AG08396 (cell line): Measurements from ENCODE around the gene ZNF181.
"Not testable (repeated sequence)": the region's sequence is repeated elsewhere in the genome, so short reads cannot be mapped to it uniquely, and the experiment has no call there.

Experiments used
- DNase-seq: peaks from one replicate; pipeline ENCODE4 v3.0.0; 2012; ENCODE audit warnings: low spot score, mixed read lengths

Gene ZNF181

DNA sequence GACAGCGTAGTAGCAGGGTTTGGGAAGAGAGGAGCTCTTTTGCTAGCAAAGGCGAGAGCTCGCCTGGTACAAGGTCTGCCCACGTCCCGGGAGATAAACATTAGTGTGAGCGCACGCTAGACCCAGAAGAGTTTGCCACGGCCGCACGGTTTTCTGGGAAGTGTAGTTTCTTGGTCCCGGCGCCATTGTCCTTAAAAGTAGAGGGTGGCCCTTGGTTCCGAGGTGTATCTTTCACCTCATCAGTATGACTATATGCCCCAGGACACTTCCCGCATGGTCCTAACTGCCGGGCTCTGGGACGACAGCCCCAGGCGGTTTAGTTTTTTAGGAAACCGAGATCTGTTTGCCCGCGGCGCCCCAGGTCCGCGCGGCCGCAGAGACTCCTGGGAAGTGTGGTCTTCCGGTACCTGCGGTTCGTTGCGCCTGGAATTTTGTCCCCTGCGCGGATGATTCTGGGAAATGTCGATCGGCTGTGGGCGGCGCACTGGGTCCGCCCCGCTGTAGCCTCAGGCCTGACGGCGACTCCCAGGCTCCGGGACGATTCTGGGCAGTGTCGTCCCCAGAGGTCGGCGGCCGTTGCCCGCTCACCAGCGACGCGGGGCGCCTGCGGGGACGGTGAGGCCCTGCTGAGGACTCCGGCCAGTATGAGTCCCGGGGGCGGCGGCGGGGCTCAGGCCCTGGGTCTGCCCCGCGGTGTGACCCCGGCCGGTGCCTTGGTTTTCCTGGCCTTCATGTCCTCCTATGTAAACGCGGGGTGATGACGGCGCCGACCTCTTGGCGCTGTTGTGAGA, at the start of gene ZNF181:
Gene ZNF181 (plus strand): TSS at position 498 of the 791 bp plus-strand sequence. CDS start 795 bp downstream, outside the sequence.
- DNase-seq = peak; percentile 90

DNA sequence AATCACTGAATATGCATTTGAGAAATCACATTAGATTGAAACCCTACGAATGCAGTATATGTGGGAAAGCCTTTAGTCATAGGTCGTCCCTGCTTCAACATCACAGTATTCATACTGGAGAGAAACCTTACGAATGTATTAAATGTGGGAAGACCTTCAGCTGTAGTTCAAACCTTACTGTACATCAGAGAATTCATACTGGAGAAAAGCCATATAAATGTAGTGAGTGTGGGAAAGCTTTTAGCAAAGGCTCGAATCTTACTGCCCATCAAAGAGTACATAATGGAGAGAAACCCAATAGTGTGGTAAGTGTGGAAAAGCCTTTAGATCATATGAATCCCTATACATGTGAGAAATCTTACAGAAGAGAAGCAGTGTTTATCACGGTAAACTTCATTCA, 48.8 kb upstream of the ZNF181 start:
- DNase-seq = not testable (repeated sequence)

DNA sequence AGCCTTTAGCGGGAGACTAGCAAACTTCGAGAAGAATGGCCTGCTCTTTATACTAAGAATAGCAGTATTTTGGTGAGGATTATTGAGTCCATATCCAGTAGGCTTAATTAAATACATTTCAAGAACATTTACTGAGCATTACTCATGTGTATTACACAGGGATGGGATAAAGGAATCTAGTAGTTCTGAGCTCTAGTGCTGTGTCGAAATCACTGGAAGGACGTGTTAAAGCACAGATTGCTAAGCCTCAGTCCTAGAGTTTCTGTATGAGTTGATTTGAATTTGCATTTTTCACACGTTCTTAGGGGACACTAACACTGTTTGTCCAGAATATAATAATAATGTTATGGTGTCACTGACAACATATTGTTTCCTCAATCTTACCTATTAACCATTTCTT, 47.6 kb upstream of the ZNF181 start:
- no peak for DNase-seq

DNA sequence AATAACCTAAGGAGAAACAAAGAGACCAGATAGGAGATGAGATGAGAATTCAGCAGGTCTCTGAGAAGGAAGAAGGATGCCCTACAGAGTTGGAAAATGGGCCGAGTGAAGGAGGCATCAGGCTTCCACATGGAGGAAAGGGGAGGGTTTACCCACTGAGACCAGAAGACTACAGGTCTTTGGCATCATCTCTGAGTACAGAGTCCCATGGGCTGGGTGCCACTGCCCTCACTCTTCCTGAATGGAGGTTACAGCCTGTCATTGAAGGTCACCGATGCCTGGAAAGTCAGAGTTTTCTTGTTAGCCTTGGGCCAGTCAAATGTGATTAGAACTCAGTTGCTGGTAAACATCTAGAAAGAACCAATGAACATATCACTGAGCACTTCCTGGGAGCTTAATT, 46.7 kb upstream of the ZNF181 start:
- no peak for DNase-seq

DNA sequence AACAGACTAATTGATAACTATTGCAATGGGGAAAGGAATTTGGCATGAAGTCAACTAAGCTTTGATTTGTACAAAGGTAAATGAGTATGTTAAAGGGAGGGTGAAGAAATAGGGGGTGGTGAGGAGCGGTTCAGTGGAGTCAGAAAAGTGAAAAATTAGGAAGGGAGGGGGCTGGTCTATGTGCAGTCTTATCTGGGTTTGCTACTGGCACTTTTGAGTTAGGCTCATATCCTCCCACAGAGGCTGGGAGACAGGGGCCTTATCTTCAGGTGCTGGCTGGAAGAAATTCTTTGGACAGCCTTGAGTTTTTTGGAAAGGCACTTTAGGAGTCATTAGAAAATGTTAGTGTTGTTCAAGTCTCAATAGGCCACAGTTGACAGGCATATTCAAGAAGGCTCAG, 45.5 kb upstream of the ZNF181 start:
- DNase-seq = no peak

DNA sequence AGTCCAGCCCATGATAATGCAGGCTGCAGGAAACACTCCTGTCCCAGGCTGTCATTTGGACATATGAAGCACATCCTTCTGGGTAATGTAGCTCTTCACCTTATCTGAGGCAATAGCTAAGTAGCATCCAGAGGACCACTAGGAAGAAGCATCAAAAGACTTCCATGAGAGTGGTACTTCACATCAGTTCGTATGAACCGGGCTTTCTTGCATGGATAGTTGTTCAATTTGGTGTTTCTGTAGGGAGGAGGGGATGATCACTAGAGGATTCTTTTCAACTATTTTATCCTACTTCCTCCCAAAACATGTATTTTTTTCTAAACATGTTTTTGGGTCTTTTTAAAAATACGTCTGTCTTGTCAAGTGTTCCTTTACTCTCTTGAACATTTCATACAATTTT, 43.7 kb upstream of the ZNF181 start:
- DNase-seq = no peak

DNA sequence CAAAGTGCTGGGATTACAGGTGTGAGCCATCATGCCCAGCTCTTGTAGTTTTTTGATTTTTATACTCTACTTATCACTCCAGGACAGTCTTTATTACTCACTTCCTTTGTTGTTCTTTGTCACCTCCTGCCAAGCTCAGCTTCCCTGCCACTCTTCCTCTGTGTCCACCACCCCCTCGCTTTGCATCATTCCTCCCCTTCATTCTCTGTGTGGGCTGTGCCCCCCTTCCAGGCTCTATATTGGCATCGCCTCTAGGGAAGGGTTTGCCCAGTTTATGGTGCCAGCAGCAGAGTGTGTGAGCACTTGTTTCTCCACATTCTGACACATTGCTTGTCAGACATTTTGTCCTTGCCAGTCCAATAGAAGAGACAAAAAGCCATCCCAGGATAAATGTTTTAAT, 41.5 kb upstream of the ZNF181 start:
- DNase-seq = no peak

DNA sequence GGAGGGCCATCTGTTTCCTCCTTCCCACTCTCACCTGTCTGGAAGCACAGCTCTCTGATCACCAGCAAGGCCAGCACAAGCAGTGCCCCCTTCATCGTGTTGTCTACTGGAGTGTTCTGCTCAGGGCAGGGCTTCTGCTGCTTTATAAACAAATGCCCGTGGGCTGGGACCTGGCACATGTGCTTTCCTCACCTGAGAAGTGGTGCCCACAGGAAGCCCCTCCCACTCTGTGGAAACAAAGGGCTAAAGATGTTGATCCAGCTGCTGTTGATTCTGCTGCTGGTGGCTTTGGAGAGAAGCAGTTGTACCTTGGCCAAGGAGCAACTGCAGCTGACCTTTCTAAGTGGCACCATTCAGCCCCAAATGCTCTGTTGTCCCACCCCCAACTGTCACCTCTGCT, 26.4 kb upstream of the ZNF181 start:
- no peak for DNase-seq

DNA sequence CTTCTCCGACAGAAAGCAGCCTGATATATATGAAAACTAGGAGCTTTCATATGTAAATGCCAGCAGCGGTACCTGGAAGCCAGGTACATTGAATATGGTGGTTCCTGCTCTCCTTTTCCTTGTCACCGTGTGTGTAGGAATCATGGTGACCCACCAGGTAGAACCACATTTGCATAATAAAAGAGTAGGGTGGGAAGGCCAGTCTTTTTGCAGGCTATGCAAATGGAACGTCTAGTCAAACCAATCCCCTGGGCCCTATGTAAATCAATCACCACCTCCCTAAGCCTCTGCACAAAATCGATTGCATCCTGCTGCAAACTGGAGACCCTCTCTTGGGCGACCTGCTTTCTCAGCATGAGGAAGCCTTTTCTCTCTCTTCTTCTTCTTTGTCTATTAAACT, 22.2 kb upstream of the ZNF181 start:
- no peak for DNase-seq

DNA sequence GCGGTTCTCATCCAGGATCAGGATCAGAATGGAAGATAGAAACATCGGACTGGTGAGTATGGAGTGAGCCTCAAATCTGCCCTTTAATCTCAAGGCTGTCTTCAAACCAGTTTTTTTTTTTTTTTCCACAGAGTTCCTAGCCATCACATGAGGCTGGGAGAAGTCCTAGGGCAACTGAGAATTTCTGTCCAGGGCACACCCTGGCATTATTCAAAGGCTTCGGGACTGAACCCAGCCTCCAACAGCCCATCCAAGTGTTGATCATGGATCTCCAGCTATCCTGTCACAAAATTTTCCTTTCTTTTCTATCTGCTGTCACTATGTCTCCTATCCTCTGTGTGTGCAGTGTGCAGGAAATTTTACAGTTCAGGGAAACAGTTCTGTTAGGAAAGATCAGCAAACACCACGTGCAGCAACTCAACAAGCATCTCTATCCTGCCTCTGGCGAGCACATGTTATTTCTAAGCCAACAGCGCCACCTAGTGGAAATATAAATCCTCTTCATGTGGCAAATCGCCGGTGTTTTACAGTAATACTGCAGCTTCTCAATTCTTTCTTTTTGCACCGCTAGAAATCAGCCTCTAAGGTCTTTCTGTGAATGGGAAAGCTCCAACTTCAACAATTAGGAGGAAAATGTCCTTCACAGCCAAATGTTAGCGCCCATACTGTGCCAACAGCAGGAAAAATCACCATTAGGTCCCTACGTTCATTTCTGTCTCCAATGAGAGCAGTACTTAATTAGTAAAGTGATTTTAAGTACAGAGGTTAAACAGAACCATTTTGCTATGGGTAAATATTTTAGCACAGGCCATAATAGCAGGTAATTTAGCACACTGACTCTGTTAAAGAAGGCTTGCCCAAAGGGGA, 21.4 kb upstream of the ZNF181 start:
- peak; percentile 68 for DNase-seq

DNA sequence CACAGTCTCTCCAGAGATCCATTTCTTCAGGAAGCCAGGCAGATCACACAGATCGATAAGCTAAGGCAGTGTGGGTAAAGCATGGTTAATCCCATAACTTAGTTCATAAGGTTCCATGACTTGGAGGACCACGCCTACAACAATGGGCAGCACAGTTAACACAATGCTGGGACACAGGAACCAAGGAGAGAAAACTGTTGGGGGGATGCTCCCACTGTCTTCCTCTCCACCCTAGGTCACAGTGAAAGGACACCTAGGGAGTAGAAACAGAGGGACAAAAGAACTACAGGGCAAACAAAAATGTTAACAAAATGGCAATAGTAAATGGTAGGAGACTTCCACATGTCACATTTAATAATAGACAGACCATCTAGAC, 20.8 kb upstream of the ZNF181 start:
- DNase-seq = no peak

DNA sequence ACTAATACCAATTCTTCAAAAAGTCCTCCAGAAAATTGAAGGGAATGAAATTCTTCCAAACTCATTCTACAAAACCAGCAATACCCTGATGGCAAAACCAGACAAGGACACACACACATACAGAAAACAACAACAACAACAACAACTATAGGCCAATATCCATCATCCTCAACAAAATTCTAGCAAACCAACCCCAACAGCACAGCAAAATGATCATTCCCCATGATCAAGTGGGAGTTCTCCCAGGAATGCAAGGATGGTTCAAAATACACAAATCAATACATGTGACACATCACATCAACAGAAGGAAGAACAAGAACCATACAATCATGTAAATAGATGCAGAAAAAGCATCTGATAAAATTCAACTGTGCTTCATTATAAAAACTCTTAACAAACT, 18.7 kb upstream of the ZNF181 start:
- DNase-seq = no peak

DNA sequence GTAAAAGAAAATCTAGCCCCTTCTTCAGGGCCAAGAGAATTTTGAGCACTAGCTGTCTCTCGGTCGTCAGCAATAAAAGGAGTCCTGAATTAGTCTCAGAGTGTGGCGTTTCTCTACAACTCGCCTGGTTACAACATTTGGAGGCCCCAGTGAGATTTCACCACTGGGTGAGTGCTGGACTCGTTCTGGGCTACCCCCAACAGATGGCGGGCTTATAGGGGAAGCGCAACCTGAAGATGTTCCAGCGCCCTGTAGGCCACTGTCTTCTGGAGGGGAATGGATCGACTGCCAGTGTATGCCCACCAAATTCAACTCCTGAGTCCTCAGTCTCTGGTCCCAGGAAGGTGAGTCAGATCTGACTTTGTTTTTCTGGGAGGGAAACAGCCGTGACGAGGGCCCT, 11.7 kb upstream of the ZNF181 start:
- DNase-seq = no peak

DNA sequence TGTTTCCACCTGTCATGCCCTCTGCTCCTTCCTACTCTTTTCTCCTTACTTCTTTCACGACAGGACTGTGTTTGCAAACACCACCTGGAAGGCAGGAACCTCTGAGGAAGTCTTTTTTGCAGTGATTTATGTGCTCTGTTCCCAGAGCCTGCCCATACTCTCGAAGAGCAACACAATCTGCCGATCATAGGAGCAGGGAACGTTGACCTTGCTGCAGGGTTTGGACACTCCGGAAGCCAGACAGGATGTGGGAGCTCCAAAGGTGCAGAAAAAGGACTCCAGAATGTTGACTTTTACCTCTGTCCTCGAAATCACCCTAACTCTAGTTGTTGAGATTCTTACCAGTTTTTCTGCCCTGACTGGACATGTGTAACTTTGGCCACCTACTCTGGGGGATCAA, 8.6 kb upstream of the ZNF181 start:
- DNase-seq = no peak

DNA sequence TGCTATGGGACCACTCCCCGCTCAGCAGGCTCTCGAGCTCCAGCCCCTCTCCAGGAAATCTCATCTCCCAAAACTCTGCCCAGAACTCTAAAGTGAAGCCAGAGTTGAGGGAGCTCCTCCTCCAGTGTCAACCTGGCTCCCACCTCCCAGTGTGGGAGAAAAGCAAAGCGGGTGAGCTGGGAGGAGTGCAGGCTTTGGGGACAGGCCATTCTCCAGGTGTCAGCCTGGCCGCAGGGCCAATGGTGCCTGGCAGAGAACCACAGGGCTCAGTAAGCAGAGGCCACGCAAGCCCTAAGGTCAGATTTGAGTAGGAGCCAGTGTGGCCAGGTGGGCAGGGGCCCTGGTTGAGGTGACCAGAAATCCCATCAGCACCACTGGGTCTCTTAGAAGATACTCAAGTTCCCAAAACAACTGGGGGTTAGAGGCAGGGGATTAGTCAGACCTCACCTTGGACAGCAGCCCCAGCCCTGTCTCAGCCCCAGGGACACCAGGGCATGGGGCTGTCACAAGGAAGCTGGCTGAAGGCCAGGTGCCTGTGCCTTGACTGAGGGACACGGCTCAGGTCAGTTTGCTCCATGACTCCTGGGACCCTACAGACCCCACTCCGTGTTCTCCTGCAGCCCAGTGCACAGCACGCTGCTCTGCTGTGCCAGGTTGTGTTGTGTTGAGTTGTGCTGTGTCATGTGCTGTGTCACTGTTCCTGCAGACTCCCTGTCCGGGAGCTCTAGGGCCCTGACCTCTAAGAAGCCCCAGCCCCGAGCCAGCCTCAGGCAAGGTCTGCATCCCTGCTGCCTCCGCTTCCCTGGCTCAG, 2.8 kb upstream of the ZNF181 start:
- no peak for DNase-seq

DNA sequence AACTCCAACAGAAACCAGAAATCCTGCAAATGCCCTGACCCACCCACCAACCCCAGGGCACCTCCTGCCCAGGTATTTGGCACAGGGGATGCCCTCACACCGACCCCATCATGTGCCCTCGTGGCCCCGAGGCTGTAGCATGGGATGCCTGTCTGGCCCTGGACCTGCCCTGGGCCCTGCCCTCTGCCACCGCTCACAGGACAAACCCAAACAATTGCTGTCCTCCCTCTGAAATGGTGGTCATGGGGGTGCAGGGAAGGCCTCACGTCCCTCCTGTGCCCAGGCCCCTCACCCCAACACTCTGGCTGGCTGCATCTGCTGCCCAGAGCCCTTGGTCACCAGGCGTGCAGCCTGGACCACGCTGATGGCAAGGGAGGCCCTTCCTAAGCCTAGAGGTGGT, 2.1 kb upstream of the ZNF181 start:
- no peak for DNase-seq

DNA sequence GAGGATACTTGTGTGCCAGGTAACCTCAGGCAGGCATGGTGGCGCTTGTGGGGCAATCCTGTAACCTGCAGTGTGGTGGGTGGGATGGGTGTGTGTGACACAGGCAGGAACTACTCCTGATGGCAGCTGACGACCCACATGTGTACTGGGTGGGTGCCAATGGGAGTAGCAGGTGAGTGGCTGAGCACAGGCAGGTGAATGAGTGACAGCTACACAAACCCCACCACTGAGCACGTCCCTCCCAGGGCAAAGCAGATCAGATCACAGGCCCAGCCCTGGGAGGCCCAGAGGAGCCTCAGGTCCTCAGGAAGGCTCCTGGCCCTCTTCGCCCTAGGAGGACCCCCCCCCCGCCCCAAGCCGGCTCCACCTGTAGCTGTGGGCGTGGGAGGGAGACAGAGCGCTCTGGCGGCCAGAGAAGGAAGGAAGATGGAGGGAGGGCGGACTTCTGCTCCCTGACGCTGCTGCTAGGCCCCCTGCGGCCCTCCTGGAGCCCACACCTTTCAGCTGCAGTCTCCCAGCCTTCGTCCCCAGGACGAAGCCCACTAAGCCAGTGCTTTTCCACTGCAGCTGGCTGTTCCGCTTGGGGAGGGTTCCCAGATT, 1.3 kb upstream of the ZNF181 start:
- DNase-seq = no peak

DNA sequence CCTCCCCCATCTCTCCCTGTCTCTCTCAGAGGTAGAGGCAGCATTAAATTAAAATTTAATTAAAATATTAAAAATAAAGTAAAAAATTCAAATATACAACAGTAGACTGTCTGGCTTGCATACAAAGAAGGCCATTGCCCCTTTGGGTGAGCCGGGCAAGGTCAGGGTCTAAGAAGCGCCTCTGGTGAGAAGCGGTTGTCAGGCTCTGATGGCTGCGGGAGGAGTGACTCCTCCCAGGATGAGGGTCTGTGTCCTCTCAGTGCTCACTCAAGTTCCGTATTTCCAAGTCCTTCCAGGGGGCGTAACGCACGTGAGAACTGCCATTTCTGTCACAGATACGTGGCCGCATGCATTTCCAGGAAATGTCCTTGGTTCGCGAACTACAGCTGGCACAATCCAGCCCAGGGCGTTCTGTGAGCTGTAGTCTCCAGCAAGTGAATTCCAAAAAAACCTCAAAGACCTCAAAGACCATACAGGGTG, 737 bp upstream of the ZNF181 start:
- no peak for DNase-seq

DNA sequence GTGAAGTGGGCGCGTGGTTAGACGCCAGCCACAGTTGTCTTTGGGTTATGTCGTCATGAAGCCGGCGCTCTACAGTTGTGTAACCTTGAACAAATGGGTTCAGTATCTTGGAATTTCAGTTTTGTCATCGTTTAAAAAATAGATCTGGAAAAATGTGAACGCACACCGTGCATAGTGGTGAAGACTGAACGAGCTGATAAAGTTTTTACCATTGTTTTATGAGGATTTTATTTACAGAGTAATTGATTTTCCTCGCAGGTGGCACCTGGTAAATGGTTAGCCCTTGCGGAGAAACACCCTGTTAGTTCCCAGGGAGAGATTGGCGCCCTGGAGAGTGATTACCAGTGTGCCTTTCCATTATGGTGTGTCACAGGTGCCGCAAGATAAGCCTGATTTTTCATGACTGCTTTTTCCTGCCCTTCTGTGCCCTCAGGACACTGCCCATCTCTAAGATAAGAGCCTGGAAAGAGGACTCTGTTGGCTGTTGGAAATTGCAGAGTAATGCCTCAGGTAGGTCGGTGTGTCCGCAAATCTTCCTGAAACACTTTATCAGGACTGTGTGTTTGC, 577 bp downstream of the ZNF181 start:
- DNase-seq = no peak

DNA sequence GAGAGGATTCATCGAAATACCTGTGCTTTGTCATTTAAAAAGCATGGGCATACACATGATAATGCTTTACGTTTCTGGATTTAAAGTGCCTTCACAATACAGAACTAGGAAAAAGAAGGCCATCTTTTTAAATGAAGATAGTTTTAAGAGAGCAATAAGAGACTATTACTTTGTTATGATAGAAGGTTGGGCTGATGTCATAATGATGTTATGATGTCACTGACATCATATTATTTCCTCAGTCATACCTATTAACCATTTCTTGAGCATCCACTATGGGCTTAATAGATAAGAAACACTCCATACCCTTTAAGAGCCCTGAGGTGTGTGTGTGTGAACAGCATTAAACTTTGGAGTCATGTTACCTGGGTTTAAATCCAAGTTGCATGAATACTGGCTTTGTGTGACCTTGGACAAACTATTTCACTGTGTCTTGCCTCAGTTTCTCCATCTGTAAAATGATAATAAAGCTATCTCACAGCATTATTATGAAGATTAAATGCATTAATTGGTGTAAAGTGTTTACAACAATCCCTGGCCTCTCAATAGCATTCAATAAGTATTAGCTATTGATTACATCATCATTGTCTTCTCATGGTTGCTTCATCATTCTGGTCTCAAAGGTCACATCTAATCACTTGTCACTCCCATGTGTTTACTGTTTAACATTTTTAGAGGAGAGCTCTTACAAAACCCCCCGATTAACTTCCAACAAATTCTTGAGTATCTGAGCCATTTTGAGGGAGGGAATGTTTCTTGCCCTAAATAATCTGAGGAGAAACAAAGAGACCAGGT, 11.1 kb downstream of the ZNF181 start:
- DNase-seq = no peak

DNA sequence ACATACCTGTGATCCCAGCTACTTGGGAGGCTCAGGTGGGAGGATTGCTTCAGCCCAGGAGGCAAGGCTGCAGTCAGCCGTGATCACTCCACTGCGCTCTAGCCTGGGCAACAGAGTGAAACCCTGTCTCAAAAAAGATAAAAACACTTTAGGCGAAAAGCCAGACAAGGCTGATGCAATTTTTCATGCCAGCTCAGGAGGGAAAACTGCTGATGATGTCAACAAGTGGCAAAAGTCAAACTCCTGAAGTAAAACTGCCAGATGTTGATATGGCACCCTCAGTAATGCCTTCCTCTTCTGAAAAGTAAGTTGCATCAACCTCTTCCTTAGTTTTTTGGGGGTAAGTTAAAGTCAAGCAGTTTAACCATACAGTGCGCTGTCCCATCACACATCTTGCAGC, 23.4 kb downstream of the ZNF181 start:
- no peak for DNase-seq
